GM18520 (cell line): ENCODE results near the gene CRB3.

Experiments
- ATAC-seq: cut with Tn5 transposase; IDR thresholded peaks from one replicate; pipeline ENCODE4 v1.9.1; 2021; ENCODE audit not compliant: unreplicated experiment

The CRB3 gene

DNA sequence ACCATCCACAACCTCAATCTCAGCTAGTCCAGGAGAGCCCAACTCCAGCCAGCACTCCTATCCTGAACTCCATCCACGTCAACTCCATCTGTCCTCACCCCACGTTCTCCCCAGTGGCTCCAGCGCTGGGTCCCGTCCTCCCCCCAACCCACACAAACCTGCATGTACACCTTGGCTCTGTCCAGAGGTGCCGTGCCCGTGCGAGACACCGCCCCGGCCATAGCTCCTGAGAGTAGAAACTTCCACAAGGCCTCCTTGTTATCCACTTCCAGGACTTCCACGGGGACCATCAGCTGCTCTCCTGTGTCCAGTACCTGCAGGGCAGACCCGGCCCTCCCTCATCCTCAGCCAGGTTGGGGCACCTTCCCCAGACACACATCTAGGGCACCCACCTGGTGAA, 32.2 kb upstream of the CRB3 start:
- no peak for ATAC-seq

DNA sequence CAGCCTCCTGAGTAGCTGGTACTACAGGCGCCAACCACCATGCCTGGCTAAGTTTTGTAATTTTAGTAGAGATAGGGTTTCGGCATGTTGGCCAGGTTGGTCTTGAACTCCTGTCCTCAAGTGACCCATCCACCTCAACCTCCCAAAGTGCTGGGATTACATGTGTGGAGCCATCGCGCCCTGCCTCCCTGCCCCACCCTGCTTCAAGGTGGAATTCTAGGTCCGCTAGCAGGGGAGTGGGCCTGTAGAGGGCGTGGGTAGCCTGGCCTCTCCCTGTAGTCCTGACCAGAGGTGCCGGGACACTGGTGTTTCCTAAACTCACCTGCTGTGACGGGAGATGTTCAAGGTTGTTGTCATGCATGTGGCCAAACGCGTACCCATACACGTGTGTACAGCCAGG, 30.9 kb upstream of the CRB3 start:
- ATAC-seq, result no peak

DNA sequence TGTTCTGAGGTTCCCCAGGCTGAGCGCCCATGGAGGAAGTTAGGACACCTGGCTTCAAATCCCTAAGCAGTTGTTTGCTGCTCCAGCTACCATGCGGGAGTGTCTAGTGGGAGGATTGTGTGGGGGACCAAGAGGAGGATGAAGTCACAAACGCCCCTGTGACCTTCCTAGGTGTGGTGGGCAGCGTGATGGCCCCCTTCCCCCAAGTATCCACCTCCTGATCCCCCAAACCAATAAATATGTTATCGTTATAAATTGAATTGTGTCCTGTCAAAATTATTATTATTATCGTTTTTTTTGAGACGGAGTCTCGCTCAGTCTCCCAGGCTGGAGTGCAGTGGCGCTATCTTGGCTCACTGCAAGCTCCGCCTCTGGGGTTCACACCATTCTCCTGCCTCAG, 30.4 kb upstream of the CRB3 start, which contains the start of gene SLC25A41:
Gene SLC25A41, minus strand, starts transcription at position 101 of the 400 bp plus-strand sequence. Its CDS starts 70 bp downstream, at position 31.
- ATAC-seq, result no peak

DNA sequence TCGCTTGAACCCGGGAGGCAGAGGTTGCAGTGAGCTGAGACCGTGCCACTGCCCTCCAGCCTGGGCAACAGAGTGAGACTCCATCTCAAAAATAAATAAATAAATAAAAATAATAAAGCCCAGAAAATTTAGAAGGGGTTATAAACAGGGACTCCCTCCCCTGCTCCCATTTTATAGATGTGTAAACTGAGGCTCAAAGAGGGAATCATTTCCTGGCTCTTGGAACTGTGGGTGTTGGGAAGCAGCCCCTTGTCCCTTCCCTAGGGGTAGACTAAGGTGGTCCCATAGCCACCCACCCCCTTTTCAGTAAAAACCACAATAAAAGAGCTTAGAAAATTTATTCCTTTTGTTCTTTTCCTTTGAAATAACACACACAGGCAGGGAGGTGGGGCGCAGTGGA, 24.3 kb upstream of the CRB3 start:
- ATAC-seq, result no peak

DNA sequence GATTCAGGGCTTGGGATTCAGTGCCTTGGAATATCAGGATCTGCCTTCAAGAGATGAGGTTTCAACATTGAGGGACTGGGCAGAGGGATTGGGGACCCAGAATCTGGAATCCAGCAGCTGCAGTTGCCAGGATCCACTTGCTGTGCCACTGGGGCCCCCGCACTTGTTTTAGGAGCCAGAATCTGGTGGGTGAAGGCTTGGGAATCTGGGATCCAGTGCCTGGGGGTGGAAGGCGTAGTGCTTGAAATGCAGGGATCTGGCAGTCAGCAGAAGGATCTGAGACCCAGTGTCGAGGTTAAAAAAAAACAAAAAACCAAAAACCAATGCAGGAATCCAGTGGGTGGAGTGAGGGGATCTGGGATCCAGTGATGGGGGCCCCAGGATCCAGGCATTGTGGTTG, 23.2 kb upstream of the CRB3 start:
- no peak for ATAC-seq

DNA sequence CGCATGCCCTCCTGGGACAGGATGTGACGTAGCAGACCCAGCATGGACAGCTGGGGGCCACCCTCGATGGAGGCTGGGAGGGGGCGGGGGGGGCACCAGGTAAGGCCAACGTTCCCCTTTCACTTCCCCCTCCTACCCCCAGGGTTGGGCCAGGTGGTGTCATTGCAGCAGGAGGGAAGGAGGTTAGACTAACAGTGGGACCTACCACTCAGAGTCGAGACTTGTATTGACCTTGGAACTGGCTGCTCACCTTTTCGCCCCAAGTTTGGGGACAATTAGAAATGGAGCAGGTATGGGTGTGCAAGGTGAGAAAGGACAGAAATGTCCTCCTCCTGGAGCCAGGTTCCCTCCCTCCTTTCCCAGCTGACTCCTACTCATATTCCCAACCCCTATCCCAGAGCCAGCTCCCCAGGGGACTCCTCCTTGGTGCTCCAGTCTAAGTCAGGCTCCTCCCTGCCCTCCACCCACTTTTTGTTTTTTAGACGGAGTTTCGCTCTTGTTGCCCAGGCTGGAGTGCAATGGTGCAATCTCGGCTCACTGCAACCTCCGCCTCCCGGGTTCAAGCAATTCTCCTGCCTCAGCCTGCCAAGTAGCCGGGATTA, 21.9 kb upstream of the CRB3 start:
- no peak for ATAC-seq

DNA sequence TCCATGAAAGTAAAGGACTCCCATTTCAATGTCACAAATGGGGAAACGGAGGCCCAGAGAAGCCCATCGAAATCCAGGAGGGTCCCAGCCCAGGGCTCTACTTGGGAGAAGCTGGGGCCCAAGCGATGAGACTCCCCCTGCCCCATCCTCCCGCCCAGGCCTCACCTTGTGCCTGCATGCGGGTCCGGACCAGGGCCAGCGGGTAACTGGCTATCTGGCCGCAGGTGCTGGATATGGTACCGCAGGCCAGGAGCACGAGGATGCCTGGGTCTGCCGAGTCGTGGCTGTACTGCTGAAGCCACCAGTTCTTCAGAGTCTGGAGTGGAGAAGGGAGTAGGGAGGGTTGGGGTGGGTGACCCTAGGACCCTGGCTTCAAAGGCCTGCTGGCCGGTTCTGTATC, 20.1 kb upstream of the CRB3 start:
- ATAC-seq, result no peak

DNA sequence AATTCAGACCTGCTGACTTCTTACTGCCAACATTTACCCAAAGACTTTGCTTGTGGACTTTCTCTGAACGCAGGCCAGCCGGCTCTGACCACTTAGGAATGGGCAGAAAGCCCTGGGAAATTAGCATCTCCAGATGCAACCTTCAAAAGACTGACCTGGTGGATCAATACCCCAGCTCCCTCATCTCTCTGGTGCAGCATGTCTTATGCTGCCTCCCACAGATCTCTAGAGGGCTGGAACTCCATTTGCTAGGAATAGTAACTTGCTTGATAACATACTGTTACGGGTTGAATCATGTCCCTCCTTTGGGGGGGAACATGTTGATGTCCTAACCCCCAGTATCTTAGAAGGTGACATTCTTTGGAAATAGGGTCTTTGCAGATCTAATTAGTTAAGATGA, 17.6 kb upstream of the CRB3 start:
- ATAC-seq, result no peak

DNA sequence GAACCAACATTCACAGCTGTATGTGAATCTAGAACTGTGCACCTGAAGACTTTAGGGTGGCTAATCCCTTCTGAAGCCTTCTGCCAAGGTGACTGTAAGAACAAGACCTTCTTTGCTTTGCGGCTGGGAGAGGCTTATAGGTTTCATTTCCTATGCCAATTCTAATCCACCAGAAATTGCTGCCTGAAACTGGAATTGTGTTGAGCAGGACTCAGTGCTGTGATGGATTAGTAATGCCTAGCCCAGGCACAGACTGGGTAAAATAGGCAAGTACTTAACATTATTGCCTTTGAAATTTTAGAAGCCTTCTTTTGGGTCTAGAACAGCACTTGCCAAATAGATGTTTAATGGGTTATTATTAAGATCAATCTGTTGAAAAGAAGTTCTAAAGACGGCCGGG, 16.0 kb upstream of the CRB3 start:
- ATAC-seq, result no peak

DNA sequence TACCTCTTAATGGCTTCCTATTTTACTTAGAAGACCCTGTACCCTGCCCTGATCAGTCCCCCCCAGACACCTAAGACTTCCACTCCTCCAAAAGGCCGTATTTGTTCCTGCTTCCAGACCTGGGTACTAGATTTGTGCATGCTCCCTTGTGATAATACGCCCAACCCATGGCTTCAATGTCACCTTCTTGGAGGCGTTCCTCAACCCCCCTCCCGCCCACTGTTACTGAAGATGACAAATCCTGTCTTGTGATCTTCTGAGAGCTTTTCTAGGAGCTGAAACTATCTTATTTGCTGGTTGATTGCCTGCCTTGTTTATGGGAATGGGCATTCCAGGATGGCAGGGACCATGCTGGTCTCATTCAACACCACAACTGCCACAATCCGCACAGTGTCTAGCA, 13.9 kb upstream of the CRB3 start:
- no peak for ATAC-seq

DNA sequence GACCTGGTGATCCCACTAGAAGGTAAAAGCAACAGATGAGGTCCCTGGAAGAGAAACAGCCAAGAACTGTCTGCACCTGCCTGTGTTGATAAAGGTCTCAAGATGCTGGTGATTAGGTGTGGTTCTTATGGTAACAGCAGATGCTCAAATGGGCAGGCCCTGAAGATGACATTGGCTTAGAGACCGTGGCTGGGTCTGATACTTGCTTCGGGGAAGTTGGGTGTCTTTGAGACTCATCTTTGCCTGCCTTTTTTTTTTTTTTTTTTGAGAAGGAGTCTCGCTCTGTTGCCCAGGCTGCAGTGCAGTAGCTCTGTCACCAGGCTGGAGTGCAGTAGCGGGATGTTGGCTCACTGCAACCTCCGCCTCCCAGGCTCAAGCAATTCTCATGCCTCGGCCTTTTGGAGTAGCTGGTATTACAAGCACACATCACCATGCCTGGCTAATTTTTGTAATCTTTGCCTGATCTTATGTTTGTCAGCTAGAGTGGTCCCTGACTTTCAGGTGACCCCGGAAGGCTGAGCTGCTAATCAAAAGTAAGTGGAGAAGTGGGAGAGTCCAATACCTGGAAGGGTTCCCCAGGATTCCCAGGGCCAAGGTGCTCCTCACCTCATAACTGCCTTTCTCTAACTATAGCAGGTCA, 12.4 kb upstream of the CRB3 start:
- ATAC-seq, result no peak

DNA sequence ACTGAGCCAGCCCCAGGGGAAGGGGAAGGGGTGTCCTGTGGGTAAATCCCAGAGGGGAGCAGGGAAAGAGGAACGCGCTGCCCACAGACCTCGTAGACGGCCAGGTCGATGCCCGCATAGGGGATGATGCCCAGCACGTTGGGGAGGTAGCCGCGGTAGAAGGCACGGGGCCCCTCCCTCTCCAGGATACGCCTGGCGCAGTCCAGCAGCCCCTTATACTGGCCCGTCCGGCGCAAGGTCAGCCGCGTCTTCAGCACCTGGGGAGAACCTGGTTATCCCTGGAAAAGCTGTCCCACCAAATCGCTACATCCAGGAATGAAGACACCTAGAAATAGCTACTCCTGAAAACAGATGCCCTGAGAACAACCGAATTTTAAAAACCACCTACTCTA, 11.9 kb upstream of the CRB3 start:
- ATAC-seq, result no peak

DNA sequence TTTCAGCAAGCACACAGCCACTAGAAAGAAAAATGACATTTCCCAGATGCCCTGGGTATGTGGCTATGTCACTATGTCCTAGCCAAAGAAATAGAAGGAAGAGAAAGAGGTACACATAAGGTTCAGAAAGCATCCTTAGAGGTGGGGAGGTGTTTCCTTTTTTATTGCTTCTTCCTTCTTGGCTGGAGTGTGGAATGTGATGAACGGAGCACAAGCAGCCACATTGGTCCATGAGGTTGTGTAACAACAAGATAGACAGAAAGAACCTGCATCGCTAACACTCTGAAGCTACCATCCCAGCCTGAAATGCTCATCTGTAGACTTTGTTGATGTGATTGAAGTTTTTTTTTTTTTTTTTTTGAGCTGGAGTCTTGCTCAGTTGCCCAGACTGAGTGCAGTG, 11.2 kb upstream of the CRB3 start:
- ATAC-seq, result no peak

DNA sequence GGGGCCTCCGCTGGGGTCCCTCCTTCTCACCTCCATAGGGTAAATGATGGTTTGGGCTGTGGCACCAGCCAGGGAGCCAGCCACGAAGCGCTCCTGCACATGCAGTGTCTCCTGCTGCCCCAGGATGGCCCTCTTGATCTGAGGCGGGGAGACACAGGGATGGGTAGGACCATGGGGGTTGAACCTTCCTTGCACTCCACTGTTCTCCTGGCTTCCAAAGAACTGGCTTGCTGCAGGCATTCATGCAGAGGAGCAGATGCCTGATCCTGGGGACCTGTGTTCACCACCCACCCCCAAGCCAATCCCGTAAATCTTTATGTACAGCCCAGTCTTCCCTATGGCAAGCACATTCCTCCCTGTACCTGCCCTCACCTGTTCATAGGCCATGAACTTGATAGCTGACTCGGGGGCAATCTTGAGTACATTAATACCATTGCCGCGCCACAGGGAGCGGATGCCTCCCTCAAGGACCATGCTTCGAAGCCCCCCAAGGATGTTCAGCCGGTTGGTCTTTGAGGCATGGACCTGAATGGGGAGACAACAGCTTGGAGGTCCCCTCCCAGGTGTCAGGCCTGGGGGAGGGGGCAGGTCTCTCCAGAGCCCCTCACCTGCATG, 10.0 kb upstream of the CRB3 start:
- no peak for ATAC-seq

DNA sequence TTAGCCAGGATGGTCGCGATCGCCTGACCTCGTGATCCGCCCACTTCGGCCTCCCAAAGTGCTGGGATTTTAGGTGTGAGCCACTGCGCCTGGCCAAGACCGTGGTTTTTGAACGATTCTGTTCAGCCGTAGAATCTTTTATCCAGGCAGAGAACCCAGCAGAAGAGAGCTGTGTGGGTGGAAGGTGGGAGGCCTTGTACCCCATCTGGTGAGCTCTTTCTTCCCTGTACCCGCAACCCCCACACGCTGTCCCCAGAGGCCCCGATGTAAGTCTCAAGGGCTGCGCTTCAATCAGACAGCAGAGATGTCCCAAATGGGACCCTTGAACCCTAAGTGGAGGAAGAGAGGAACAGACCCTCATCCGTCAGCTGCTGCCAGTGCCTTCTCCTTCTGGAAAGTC, 8.1 kb upstream of the CRB3 start:
- ATAC-seq, result no peak

DNA sequence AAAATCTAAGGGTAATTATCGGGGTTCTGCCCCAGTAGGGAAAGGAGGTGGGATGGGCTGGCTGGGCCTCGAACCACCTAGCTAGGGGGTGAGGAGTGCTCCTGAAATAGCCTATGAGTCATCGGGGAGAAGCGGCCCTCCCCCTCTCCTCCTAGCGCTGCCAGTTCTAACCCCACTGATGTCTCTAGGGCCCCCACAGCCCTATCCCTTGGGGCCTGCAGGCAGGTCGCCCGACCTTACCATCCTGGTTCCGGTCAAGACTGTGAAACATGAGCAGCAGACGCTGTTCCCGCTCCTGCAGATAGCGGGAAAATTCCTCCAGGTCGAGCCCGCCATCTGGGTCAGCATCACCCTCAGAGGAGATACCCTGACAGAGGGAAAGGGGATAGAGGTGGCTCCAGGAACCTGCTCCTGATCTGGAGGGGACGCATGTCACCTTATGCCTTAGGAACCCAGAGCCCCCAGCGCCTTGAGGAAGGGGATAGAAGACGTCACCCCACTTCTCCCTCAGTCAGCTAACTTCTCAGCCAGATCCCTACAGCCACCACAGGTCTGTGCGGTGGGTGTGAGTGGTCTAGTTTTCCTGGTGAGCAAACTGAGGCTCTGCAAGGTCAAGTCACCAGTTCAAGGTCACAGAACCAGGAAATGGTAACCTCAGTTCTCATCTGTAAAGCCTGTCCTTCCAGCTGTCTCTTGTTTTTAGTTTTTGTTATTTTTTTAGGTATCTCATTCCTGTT, 5.9 kb upstream of the CRB3 start:
- no peak for ATAC-seq

DNA sequence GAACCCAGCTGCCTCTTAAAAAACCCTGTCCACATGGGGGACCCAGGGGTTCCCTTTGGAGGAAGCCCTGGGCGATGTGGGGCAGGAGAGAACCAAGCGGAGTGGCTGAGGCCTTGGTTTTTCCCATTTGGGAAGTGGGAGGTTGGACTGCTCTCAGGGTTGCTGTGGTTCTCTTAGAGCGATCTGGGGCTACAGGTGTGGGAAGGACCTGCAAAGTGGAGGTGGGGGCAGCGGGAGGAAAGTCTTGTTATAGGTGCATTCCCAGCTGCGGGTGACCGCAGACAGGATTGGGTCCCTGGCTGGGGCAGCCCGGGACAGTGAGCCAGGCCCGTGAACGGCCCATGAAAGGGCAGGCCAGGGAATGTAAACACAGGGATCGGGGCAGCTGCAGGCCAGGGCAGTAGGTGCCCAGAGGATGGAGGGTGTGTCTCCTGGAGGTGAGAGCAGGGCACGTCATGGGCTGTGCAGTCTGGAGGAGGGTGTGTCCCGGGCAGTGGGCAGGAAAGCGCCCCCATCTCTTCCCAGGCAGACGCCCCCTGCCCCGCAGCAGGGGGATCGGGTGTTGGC, 5.3 kb upstream of the CRB3 start:
- ATAC-seq, result no peak

DNA sequence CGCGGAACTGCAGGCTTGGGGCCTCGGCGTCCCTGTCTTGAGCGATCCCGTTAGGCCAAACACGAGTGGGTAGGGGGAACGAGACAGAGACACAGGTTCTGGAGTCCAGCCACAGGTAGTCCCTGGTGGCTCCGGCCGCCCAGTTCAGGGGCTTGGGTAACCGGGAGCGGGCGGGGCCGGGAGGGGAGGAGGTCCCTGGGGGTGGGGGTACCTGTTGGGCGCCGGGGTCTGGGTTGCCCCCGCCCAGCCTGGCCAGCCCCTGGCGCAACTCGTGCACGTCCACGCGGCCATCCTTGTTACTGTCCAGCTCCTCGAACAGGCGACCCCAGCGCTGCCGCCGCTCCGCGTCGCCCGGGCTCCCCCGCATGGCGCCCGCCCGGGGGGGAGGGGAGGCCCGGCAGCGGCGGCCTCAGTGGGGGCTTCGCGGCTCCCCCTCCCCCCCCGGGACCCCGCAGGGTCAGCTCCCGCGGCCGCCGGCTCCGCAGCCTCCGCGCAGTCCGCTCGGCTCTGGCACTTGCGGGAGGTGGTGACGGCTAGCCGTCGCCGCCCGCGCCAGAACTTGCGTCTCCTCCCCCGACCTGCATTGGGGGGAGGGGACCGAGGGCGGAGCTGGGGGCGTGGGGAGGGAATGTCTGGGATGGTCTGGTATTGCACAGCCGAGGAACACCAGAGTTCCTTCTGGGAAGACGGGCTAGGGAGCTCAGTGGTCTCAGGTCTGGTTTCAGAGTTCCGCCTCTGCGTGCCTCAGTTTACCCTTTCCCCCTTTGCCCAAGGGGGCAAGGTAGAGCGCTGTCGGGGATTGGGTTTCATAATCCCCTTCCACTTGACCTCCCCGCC, 4.6 kb upstream of the CRB3 start, which contains the start of gene SLC25A23:
Gene SLC25A23, minus strand, starts transcription at position 531 of the 837 bp plus-strand sequence. Its CDS starts 164 bp downstream, at position 367.
- ATAC-seq, result peak; percentile 20

DNA sequence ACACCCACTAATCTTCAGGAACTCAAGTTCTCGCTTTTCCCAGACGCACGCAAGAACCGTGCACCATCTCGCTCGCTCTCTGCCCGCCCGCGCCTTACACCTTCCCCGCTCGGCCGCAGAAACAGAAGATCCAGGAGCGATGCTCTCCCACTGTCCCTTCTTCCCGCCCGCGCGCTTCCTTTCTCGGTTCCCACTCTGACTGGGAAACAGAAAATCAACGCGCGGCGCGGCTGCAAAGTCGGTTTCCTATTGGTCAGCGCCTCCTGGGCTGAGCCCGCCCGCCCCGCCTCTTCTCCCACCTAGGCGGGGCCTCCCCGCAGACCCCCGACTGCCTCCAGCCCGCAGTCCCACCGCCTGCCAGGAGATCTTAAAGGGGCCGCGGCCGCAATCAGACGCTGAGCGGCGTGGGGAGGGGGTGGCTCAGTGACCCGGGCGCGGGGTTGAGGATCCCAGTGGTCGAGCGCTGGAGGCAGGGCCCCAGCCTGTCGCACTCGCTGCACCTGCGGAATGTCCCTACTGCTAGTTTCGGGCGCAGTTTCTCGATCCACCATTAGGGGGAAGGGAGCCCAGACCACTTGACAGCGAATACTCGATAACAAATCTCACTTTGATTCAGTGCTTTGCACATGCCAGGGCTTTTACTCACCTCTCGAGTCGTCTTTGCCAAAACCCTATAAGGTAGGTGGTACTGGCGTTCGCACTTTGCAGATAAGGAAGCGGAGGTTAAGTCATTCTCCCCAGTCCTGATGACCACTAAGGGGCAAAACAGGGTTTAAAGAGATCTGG, 3.8 kb upstream of the CRB3 start:
- peak; percentile 78 for ATAC-seq

DNA sequence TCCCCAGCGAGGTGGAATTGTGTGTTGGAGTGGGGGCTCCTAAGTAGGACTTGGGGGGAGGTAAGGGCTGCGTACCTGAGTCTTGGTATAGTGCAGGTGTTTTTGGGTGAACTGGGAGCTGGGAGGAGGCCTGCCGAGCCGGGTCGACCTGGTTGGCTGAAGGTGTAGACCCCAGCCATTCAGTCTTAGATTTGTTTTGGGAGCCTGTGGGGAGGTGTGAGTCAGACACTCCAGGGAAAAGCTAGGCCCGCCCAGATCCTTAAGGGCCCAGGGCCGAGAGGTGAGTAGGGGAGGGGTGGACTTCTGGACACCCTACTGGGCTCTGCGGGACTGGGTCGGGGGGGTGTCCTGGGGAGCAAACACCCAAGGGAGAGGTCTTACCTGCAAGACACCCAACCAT, 935 bp downstream of the CRB3 start:
- ATAC-seq, result no peak
